ENCODE measurements around the gene KIF21A. TPM values are rescaled to one million over a fixed set of nuclear protein-coding genes. Genes with fewer than 3 reads are reported as not detected.

The KIF21A gene
- total RNA-seq, 2 experiments from 2014 or later, result 22.2 to 24.3 TPM

GRCh38 chr12:39413836-39414771 is 28.8 kb downstream of the KIF21A start:
- no peak overlapping the region for H3K27ac Mint-ChIP-seq
- H3K27me3 Mint-ChIP-seq, result no peaks in the 10 kb centered on the region
- no peaks in the 10 kb centered on the region for H3K9me3 Mint-ChIP-seq
- peaks cover 13% of the 10 kb centered on the region for H3K4me1 Mint-ChIP-seq
- no peak for DNase-seq
- no peak overlapping the region for H3K4me3 Mint-ChIP-seq
- H3K36me3 Mint-ChIP-seq, result peaks cover 6% of the 10 kb centered on the region

- DNase-seq, result no peak
- H3K36me3 Mint-ChIP-seq, result peaks cover 6% of the 10 kb centered on the region
- H3K9me3 Mint-ChIP-seq, result no peaks in the 10 kb centered on the region
- H3K4me1 Mint-ChIP-seq, result peaks cover 13% of the 10 kb centered on the region
- no peaks in the 10 kb centered on the region for H3K27me3 Mint-ChIP-seq
- no peak overlapping the region for H3K4me3 Mint-ChIP-seq
- H3K27ac Mint-ChIP-seq, result no peak overlapping the region
Measured at GRCh38 chr12:39412210-39412609, 30.7 kb downstream of the KIF21A start.

- no peak overlapping the region for H3K27ac Mint-ChIP-seq
- H3K27me3 Mint-ChIP-seq, result no peaks in the 10 kb centered on the region
- DNase-seq, result no peak
- H3K4me3 Mint-ChIP-seq, result no peak overlapping the region
- H3K36me3 Mint-ChIP-seq, result peaks cover 7% of the 10 kb centered on the region
- H3K4me1 Mint-ChIP-seq, result peaks cover 8% of the 10 kb centered on the region
- no peaks in the 10 kb centered on the region for H3K9me3 Mint-ChIP-seq
Measured at GRCh38 chr12:39406262-39406661, 36.7 kb downstream of the KIF21A start.

GRCh38 chr12:39405580-39405979 is 37.3 kb downstream of the KIF21A start:
- peaks cover 8% of the 10 kb centered on the region for H3K4me1 Mint-ChIP-seq
- no peak overlapping the region for H3K27ac Mint-ChIP-seq
- no peaks in the 10 kb centered on the region for H3K27me3 Mint-ChIP-seq
- peaks cover 7% of the 10 kb centered on the region for H3K36me3 Mint-ChIP-seq
- no peak for DNase-seq
- H3K4me3 Mint-ChIP-seq, result no peak overlapping the region
- no peaks in the 10 kb centered on the region for H3K9me3 Mint-ChIP-seq

- Mint-ChIP-seq H3K4me1 (peaks cover 8% of the 10 kb centered on the region), H3K27ac (no peak overlapping the region), H3K27me3 (no peaks in the 10 kb centered on the region), H3K36me3 (peaks cover 7% of the 10 kb centered on the region), H3K4me3 (no peak overlapping the region), H3K9me3 (no peaks in the 10 kb centered on the region)
- DNase-seq, result no peak
Measured at GRCh38 chr12:39404000-39404399, 38.9 kb downstream of the KIF21A start.

- peaks cover 7% of the 10 kb centered on the region for H3K36me3 Mint-ChIP-seq
- H3K27me3 Mint-ChIP-seq, result no peaks in the 10 kb centered on the region
- no peaks in the 10 kb centered on the region for H3K9me3 Mint-ChIP-seq
- no peak overlapping the region for H3K4me3 Mint-ChIP-seq
- peaks cover 8% of the 10 kb centered on the region for H3K4me1 Mint-ChIP-seq
- no peak for DNase-seq
- H3K27ac Mint-ChIP-seq, result no peak overlapping the region
Measured at GRCh38 chr12:39403376-39403775, 39.5 kb downstream of the KIF21A start.

- Mint-ChIP-seq H3K27ac (no peak overlapping the region), H3K4me3 (no peak overlapping the region), H3K4me1 (peaks cover 8% of the 10 kb centered on the region), H3K27me3 (no peaks in the 10 kb centered on the region), H3K9me3 (no peaks in the 10 kb centered on the region), H3K36me3 (peaks cover 8% of the 10 kb centered on the region)
- DNase-seq, result no peak
Measured at GRCh38 chr12:39402922-39403321, 40.0 kb downstream of the KIF21A start.

GRCh38 chr12:39401459-39401858 is 41.5 kb downstream of the KIF21A start:
- no peaks in the 10 kb centered on the region for H3K27me3 Mint-ChIP-seq

GRCh38 chr12:39395866-39396265 is 47.1 kb downstream of the KIF21A start:
- Mint-ChIP-seq H3K27ac (no peak overlapping the region), H3K4me3 (no peak overlapping the region), H3K9me3 (peaks cover 2% of the 10 kb centered on the region), H3K36me3 (peaks cover 5% of the 10 kb centered on the region), H3K27me3 (no peaks in the 10 kb centered on the region), H3K4me1 (no peaks in the 10 kb centered on the region)
- no peak for DNase-seq

More at GRCh38 chr12:39401459-39401858, 41.5 kb downstream of the KIF21A start:
- Mint-ChIP-seq H3K27ac (no peak overlapping the region), H3K4me3 (no peak overlapping the region), H3K4me1 (peaks cover 4% of the 10 kb centered on the region), H3K36me3 (peaks cover 6% of the 10 kb centered on the region), H3K9me3 (no peaks in the 10 kb centered on the region)
- no peak for DNase-seq

GRCh38 chr12:39393890-39394289 is 49.0 kb downstream of the KIF21A start:
- DNase-seq, result no peak
- no peak overlapping the region for H3K4me3 Mint-ChIP-seq
- no peaks in the 10 kb centered on the region for H3K27me3 Mint-ChIP-seq
- no peaks in the 10 kb centered on the region for H3K4me1 Mint-ChIP-seq
- peaks cover 5% of the 10 kb centered on the region for H3K36me3 Mint-ChIP-seq
- H3K9me3 Mint-ChIP-seq, result peaks cover 2% of the 10 kb centered on the region
- H3K27ac Mint-ChIP-seq, result no peak overlapping the region

- H3K4me1 Mint-ChIP-seq, result no peaks in the 10 kb centered on the region
- no peak for DNase-seq
Measured at GRCh38 chr12:39393179-39393578, 49.7 kb downstream of the KIF21A start.

GRCh38 chr12:39392154-39392925 is 50.6 kb downstream of the KIF21A start:
- H3K4me3 Mint-ChIP-seq, result no peak overlapping the region
- no peaks in the 10 kb centered on the region for H3K4me1 Mint-ChIP-seq
- no peak for DNase-seq
- H3K27me3 Mint-ChIP-seq, result no peaks in the 10 kb centered on the region
- no peak overlapping the region for H3K27ac Mint-ChIP-seq
- H3K36me3 Mint-ChIP-seq, result peaks cover 8% of the 10 kb centered on the region
- peaks cover 2% of the 10 kb centered on the region for H3K9me3 Mint-ChIP-seq

More at GRCh38 chr12:39393179-39393578, 49.7 kb downstream of the KIF21A start:
- Mint-ChIP-seq H3K27ac (no peak overlapping the region), H3K27me3 (no peaks in the 10 kb centered on the region), H3K9me3 (peaks cover 2% of the 10 kb centered on the region), H3K4me3 (no peak overlapping the region), H3K36me3 (peaks cover 7% of the 10 kb centered on the region)

GRCh38 chr12:39390752-39391151 is 52.2 kb downstream of the KIF21A start:
- no peak overlapping the region for H3K4me3 Mint-ChIP-seq
- H3K27ac Mint-ChIP-seq, result no peak overlapping the region
- no peaks in the 10 kb centered on the region for H3K27me3 Mint-ChIP-seq
- peaks cover 12% of the 10 kb centered on the region for H3K36me3 Mint-ChIP-seq
- no peaks in the 10 kb centered on the region for H3K4me1 Mint-ChIP-seq
- H3K9me3 Mint-ChIP-seq, result peaks cover under 1% of the 10 kb centered on the region
- DNase-seq, result no peak

- no peak for DNase-seq
- Mint-ChIP-seq H3K9me3 (no peaks in the 10 kb centered on the region), H3K27me3 (no peaks in the 10 kb centered on the region), H3K27ac (no peak overlapping the region), H3K36me3 (peaks cover 10% of the 10 kb centered on the region), H3K4me3 (no peak overlapping the region), H3K4me1 (no peaks in the 10 kb centered on the region)
Measured at GRCh38 chr12:39389399-39390150, 53.3 kb downstream of the KIF21A start.

GRCh38 chr12:39386335-39386734 is 56.6 kb downstream of the KIF21A start:
- peaks cover 8% of the 10 kb centered on the region for H3K36me3 Mint-ChIP-seq
- no peak overlapping the region for H3K27ac Mint-ChIP-seq
- no peak overlapping the region for H3K4me3 Mint-ChIP-seq
- H3K4me1 Mint-ChIP-seq, result no peaks in the 10 kb centered on the region
- H3K9me3 Mint-ChIP-seq, result no peaks in the 10 kb centered on the region
- DNase-seq, result no peak
- H3K27me3 Mint-ChIP-seq, result no peaks in the 10 kb centered on the region

All from activated naive CD8-positive, alpha-beta T cell treated with anti-CD3 and anti-CD28 coated beads for 36 hours (primary cell).